Bone marrow (tissue), 2 donors: Measurements from ENCODE around the gene PRSS38.
"Not testable (repeated sequence)": the region's sequence is repeated elsewhere in the genome, so short reads cannot be mapped to it uniquely, and the experiment has no call there.

ENCODE experiments used
- DNase-seq, 2 donors: peaks; one replicate each; lab custom pipeline; 2025; lab: John Stamatoyannopoulos, UW

The PRSS38 gene

DNA sequence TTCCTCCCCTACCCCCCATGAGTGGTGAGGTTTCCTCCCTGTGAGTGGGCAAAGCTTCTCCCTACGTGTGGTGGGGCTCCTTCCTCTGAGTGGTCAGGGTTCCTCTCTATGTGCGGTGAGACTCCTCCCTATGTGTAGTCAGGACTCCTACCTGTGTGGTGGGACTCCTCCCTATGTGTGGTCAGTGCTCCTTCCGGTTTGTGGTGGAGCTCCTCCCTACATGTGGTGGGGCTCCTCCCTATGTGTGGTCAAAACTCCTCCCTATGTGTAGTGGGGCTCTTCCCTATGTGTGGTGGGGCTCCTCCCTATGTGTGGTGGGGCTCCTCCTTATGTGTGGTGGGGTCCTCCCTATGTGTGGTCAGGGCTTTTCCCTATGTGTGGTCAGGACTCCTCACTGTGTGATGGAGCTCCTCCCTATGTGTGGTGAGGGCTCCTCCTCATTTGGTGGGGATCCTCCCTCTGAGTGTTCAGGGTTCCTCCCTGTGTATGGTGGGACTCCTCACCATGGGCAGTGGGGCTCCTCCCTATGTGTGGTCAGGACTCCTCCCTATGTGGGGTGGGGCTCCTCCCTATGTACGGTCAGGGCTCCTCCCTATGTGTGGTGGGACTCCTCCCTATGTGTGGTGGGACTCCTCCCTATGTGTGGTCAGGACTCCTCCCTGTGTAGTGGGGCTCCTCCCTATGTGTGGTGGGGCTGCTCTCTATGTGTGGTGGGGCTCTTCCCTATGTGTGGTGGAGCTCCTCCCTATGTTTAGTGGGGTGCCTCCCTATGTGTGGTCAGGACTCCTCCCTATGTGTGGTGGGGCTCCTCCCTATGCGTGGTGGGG is 29.1 kb downstream of the PRSS38 start:
- DNase-seq: no peak

DNA sequence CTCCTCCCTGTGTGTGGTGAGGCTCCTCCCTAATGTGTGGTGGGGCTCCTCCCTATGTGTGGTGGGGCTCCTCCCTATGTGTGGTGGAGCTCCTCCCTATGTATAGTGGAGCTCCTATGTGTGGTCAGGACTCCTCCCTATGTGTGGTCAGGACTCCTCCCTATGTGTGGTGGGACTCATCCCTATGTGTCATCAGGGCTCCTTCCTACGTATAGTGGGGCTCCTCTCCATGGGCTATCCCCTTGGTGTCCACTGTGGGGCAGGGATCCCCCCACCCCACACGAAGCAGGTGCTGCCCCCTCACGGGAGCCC is 29.6 kb downstream of the PRSS38 start:
- no peak for DNase-seq

DNA sequence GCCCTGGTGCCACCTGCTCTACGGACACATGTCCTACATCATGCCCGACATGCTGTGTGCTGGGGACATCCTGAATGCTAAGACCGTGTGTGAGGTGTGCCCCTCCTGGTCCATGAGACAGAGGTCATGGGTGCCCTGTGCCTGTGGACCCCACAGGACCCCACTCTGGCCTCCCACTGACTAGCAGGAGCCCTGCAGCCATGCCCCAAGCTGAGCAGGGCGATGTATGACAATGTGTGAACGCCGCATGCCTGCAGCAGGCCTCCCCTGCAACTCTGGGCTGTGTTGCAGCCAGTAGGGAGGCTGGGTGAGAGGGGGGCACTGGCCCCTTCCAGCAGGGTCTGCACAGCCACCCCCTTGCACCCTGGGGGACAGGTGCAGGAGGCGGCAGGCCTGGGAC is 30.0 kb downstream of the PRSS38 start:
- no peak for DNase-seq

DNA sequence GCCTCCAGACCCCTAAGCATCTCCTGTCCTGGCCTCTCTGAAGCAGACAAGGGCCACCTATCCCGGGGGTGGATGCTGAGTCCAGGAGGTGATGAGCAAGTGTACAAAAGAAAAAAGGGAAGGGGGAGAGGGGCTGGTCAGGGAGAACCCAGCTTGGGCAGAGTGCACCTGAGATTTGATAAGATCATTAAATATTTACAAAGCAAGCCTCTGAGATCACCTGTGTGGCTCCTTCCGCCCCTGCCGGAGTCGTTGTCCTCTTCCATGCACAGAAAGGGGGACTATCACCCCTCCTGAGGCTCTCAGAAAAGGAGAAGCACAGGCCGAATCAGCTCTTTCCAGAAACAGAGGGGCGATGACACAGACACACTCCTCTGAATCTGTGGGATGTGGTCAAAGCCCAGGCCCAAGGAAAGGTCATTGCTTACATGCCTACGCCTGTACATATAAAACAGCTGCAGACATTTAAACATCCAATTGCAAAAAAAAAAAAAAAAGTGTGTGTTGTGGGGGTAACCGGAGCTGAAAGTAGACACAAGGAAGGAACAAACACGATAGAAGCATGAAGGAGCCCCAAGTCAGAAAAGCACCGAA is 30.9 kb downstream of the PRSS38 start:
- DNase-seq: no peak

DNA sequence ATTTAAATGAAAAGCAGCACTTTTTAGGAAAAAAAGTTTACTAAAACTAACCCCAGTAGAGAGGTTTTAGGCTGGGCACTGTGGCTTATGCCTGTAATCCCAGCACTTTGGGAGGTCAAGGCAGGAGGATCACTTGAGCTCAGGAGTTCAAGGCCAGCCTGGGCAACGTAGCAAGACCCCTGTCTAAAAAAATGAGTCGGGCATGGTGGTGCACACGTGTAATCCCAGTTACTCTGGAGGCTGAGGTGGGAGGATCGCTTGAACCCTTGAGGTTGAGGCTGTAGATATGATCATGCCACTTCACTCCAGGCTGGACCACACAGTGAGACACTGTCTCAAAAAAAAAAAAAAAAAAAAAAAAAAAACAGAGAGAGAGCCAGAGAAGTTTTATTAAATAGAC is 31.6 kb downstream of the PRSS38 start:
- DNase-seq: not testable (repeated sequence)

DNA sequence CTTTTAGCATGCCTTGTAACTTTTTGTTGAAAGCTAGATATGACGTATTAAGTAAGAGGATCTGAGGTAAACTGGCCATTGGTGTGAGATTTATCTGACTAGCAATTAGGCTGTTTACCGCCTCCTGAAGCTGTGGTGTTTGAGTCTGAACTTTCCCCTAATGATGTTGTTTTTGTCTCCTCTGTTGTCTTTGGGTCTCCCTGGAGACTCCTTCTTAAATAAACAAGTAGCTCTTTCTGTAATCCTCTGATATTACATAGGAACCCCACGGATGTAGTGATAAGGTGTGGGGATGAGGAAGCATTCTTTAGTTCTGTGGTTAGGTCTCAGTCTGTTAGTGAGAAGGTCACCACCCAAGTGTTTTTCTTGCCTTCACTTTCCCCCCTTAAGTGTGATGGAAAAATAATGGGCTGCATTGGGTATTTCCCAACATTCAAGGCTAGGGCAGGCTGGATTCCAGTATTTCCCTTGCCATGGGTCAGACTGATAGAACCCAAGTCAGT is 33.0 kb downstream of the PRSS38 start:
- DNase-seq: no peak

DNA sequence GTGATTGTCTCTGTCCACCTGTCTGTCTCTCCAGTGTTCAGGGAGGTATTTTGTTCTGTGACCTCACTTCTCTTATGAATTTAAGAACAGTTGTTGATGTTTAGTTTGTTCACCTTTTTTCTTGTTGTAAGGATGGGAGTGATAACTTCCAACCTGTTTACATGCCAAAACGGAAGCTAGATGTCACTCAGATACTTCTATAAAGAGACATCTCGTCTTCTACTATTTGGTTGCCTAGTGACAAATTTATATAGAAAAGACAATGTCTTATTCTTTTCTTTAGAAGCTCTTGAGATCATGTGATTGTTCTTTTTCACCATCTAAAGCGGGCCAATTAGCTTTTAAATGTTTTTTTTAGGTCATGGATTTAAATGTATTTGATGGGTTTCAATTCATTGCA is 33.8 kb downstream of the PRSS38 start:
- no peak for DNase-seq

DNA sequence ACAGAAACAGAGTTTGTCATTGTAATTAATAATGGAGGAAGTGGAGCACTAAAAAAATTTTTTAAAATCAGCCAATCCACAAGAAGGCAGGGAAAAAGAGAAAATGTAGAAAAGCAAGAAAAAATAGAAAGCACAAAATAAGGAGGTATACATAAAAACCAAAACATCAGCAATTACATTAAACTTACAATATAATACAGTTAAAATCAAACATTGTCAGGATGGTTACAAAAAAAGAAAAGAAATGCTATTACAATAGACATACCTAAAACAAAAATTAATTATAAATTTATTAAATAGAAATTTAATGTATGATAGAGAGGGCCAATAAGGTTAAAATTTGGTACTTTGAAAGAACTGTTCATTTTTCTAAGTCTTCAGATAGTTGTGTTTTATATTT is 38.7 kb downstream of the PRSS38 start:
- no peak for DNase-seq

DNA sequence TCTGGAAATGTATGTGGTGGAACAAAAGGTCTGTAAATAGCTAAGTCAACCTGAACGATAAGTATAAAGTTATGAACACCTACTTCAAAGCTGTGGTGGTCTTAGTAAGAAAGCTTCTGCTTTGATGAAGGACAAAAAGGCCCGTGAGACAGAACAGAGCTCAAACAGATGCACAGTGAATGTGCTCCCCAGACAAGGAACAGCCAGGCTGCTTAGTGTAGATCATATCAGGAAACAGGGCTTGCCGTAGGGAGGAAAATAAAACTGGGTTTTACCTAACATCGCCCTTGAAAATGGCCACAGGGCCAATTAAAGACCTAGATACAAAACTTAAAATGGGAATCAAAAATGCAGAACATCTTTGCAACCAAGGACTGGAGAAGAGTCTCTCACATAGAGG is 40.2 kb downstream of the PRSS38 start:
- no peak for DNase-seq

DNA sequence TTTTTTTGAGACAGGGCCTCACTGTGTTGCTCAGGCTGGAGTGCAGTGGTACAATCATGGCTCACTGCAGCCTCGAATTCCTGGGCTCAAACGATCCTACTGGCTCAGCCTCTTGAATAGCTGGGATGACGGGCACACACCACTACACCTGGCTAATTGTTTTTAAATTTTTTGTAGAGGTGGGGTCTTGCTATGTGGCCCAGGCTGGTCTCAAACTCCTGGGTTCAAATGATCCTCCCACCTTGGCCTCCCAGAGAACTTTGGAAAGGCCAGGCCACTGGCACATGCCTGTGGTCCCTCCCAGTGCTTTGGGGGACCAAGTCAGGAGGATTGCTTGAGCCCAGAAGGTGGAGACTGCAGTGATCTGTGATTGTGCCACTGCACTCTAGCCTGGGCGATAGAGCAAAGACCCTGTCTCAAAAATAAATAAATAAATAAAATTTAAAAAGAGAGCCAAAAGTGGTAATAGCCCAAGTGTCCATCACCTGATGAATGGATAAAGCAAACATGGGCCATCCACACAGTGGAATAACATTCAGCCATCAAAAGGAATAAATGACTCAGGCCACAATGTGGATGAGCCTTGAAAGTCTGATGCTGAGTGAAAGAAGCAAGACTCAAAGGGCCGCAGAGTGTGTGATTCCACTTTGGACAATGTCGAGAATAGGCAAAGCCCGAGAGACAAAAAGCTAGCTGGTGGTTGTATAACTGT is 40.8 kb downstream of the PRSS38 start:
- no peak for DNase-seq

DNA sequence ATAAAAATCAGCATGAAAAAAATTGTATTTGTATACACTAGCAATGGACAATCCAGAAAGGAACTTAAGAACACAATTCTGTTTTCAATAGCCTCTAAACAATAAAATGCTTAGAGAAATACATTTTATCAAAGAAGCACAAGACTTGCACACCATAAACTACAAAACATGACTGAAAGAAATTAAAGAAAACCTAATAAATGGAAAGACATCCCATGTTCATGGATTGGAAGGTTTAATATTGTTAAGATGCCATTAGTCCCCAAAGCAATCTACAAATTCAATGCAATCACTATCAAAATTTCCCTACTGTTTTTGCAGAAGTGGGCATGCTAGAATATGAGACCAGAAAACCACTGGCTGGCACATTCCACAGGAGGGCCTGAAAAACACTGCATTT is 49.4 kb downstream of the PRSS38 start:
- DNase-seq: no peak

DNA sequence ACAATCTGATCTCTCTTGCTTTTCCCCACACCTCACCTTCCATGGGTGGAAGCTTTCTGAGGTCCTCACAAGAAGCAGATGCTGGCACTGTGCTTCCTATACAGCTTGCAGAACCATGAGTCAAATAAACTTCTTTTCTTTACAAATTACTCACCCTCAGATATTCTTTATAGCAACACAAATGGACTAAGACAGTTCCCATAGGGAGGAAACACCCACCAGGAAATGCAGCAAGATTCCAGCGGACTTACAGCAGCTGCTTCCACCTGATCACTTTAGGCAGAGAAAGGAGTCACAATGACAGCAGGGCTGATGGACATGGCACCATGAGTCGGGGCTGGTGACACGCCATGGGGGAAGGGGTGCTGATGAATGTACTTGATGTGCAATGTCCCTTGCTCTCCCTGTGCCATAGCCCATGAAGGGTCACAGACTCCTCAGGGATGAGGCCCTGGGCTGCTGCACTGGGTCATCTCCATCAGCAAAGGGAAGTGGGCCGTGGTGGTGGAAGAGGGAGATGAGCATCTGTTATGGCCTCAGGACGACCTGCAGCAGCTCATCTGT is 53.9 kb downstream of the PRSS38 start:
- DNase-seq: peak in 1 of 2 donors; percentile 26

DNA sequence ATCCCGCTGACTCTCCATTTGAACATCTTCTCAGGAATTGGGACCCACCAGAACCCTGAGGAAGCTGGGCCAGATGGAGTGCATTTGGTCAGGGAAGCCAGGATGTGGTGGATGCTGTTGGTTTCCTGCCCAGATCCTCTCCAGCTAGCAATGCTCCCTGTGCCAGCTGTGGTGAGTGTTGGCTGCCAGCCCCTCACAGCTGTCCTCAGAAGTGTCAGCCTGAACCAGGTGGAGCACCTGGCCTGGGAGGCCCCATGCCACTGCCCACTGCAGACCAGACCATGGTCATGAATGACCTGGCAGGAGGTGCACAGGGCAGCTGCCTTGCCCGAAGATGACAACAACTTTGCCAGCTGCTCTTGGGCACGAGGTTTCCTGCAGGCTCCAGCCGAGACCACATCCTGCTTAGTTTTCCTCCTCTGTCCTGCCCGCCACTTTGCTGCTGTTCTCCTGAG is 54.4 kb downstream of the PRSS38 start:
- peak in 1 of 2 donors; percentile 48 for DNase-seq

DNA sequence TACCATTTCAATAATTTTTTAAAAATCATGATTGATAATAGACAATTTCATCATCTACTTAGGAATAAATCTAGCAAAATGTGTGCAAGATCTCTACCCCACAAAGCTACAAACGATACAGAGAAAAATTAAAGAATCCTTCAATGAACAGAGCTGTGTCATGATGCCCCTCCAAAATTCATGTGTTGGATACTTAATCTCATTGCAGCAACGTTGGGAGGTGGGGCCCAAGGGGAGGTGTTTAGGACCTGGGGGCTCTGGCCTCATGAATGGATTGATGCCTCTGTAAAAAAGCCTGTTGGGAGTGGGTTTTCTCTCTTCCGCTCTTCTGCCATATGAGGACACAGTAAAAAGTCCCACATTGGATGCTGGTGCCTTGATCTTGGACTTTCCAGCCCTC is 54.9 kb downstream of the PRSS38 start:
- no peak for DNase-seq

DNA sequence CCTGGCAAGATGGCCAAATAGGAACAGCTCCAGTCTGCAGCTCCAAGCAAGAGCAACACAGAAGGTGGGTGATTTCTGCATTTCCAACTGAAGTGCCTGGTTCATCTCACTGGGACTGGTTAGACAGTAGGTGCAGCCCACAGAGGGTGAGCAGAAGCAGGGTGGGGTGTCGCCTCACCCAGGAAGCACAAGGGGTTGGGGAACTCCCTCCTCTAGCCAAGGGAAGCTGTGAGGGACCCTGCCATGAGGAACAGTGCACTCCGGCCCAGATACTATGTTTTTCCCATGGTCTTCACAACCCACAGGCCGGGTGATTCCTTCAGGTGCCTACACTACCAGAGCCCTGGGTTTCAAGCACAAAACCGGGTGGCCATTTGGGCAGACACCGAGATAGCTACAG is 56.4 kb downstream of the PRSS38 start:
- DNase-seq: not testable (repeated sequence)

DNA sequence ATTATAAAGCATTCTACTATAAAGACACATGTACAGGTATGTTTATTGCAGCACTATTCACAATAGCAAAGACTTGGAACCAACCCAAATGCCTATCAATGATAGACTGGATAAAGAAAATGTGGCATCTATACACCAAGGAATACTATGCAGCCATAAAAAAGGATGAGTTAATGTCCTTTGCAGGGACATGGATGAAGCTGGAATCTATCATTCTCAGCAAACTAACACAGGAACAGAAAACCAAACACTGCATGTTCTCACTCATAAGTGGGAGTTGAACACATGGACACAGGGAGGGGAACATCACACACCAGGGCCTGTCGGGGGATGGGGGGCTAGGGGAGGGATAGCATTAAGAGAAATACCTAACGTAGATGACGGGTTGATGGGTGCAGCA is 62.3 kb downstream of the PRSS38 start:
- not testable (repeated sequence) for DNase-seq

DNA sequence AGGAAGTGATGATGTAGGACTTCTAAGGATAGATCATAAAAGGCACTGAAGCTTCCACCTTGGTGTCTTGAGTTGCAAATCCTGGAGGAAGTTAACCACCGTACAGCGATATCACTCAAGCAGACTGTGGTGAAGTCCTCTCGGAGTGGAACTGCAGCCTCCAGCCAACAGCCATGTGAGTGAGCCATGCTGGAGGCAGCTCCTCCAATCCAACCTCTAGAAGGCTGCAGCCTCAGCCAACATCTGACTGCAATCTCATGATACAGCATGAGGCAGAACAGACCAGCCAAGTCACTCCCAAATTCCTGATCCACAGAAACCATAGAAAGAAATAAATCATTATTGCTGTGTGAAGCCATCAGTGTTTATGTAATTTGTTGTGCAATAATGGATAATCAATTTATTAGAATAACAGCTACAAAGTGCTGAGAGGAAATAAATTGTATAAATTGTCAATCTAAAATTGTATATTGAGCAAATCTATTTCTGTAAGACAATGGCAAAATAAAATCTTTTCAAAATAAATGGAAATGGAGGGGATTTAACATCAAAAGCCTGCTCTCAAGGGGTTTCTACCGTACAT is 65.0 kb downstream of the PRSS38 start:
- no peak for DNase-seq

DNA sequence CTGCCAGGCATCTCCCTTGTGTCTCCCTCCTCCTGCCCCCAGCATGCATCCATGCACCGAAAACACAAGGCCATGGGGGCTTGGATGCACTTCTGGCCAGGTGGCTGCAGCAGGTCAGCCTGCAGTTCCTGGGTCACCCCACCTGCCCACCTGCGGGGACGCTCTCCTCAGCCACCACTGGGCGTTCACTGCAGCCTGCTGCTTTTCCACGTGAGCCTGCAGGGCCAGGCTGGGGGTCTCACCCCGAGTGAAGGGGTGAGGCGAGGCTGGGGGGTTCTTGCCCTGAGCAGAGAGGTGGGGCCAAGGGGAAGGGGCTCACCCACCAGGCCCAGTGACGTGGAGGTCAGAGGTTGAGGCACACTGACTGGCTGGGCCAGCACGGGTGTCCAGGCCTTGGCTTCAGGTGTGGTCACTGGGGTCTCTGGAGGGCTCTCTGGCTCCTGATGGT is 67.6 kb downstream of the PRSS38 start:
- DNase-seq: no peak

DNA sequence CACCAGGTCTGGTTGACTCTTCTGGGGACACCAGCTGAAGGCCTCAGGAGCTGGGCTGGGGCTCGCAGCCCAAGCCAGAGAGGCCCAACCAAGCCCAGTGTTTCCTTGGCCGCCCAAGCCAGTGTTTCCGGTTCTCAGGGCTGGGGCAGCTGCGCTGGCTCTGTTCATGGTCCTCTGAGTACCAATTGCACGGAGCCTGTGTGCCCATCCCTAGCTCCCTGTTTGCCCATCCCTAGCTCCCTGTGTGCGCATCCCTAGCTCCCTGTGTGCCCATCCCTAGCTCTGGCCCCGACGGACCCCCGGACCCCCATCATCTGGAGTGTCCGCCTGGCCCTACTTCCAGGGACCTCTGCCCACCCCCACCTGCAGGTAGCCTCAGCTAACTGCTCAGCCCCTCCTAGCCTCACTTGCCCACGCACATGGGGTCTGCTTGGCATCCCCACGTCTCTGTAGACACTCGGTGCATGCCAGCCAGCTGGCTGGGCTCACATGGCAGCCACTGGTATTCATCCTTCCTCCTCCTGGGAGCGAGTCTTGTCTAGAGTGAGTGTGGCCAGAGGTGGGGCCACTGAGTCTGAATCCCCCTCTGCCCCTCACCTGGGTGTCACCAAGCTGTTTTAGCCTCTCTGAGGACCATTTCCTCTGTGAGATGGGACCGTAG is 68.3 kb downstream of the PRSS38 start:
- no peak for DNase-seq

DNA sequence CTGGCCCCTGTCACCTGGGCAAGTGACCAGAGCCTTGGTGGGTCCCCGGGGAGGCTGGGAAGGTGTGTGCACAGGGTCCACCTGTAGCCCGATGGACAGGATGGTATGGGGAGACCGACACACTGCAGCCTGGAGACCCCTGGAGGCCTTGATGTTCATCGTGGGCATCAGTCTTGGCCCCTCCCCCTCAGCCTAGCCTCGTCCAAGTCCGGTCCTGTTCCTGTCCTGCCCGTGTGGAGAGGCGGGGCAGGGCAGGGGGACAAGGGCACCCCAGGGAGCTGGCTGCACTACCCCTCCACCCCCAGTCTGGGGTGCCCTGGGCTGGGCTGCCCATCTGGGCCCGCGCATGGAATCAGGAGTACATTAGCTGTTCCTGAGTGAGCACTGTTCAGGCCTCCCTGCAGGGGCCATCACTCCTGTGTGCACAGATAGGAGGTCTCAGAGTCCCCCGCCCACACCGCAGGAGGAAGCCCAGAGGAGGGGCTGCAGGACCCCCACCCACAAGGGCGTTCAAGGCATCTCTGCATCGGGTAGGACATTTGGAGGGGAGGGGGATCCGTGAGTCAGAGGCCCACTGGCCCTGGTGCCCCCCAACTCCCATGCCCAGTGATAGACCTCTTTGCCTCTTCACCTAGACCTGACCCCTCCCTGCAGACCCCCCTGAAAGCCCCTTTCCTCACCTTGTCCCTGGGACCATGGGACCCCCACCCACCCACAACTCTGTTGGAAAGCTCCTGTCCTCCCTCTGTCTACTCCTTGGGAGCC is 69.1 kb downstream of the PRSS38 start:
- no peak for DNase-seq

DNA sequence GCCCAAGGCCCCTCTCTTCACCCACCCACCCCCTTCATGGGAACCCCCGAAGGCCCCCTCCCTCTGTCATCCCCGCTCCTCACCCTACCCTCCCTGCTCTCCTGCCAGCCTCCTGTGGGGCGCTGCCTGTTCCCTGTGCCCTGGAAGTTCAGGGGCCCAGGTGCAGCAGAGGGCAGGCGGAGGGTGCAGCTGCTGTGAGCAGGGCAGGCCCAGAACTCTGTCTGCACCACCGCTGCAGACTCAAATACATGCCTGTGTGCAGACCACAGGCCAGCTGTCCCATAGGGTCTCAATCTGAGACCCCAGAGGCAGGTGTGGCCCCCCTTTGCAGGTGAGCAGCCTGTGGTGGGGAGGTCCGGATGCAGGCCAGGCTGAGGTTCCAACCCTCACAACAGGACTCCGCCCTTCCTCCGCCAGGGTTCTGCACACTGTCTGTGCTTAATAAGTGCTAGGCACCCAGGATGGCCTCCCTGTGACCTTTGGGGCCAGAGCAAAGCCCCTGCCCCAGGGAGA is 69.7 kb downstream of the PRSS38 start:
- DNase-seq: no peak
